Cardiac fibroblast (primary cell): ENCODE data around the gene HHAT.

Source experiments
- DNase-seq, 2 donors: peaks; one replicate each; pipeline versions ENCODE4 v3.0.0 to v3.0.0-alpha.2; 2010; ENCODE audit warnings: low read depth in 2 of 2
- H3K4me3 ChIP-seq, 2 donors: replicated peaks in 1 of 2; 1 replicate in 1 of 2; 2 replicates in 1 of 2; pipeline ENCODE4 v1.5.1; 2011; ENCODE audit warnings: low read depth in 2 of 2, low read length in 2 of 2, mild to moderate bottlenecking in 2 of 2, moderate library complexity in 1 of 2
- TF ChIP-seq, protein P1 (sequence below): IDR thresholded peaks from one replicate; pipeline ENCODE4 v1.5.1; 2011; ENCODE audit warnings: low read depth, mild to moderate bottlenecking, low read length, inconsistent platforms

HHAT gene

DNA sequence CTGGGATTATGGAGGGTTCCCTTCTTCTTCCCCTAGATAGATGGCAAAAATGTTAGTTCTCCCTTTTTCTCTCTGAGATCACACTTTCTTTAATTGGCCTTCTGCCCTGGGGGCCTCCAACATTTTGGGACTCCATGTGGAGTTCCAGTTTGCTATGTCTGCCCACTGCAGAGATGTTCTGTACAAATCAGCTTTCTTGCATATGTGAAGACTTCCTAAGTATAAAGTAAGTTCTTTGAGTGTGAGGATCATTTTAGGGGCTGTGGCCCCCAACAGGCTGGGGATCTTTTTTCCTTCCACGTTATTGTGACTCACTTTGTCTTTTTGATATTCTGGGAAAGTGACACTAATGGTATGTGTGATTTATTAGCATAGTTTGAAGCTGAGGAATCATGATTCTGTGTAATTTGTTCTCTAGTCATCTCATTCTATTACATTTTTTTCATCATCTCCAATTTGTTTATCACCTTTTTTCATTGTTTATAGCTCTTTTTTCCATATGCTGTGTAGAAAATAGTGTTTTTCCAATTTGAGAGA, 48.2 kb downstream of the HHAT start:
- no peak overlapping the region for H3K4me3 ChIP-seq
- TF ChIP-seq, protein P1, sequence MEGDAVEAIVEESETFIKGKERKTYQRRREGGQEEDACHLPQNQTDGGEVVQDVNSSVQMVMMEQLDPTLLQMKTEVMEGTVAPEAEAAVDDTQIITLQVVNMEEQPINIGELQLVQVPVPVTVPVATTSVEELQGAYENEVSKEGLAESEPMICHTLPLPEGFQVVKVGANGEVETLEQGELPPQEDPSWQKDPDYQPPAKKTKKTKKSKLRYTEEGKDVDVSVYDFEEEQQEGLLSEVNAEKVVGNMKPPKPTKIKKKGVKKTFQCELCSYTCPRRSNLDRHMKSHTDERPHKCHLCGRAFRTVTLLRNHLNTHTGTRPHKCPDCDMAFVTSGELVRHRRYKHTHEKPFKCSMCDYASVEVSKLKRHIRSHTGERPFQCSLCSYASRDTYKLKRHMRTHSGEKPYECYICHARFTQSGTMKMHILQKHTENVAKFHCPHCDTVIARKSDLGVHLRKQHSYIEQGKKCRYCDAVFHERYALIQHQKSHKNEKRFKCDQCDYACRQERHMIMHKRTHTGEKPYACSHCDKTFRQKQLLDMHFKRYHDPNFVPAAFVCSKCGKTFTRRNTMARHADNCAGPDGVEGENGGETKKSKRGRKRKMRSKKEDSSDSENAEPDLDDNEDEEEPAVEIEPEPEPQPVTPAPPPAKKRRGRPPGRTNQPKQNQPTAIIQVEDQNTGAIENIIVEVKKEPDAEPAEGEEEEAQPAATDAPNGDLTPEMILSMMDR: no peak
- no peak for DNase-seq

DNA sequence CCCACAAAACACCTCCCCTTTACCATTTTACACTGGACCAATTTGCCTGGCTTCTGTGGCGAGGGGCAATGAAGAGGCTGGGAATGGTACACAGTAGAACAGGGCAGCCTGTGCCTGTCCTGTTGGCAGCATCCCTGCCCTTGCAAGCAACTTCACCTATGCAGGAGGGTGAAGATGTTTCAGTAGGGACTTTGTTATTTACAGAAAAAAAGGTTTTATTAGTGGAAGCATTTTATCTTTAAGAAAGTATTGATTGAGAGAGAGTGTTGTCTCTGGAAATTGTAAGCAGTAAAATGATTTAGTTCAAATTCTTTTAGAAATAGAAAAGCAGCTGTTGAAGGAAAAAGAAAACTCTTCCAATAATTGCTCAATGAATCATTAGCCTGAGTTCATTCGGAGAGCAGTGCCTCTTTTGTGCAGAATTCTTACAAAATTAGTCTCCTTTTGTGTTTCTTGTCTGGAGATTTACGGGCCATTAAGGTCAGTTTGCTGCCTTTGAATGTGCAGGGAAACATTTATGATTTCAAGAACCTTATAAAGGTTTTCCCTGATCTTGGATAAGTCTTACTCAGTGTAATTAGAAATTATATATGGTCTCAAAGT, 49.1 kb downstream of the HHAT start:
- TF ChIP-seq, protein P1: no peak
- DNase-seq: peak in 1 of 2 donors; percentile 52
- no peak overlapping the region for H3K4me3 ChIP-seq

DNA sequence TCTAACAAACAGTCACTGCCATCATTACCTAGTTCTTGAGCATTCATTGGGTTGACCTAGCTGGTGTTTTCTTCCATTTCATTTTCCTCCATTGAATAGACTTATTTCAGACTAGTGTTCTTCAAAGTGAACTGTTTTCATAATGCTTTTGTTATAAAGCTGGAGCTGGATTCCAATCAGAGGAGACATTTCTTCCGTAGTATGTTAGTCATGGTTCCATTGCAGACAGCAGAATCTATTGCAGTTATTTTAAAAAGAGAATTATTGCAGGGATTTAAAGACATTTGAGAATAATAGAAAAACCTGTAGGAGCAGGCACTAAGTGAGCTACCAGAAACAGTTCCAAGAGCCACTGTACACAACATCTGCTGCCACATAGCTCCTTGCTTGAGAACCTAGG, 50.0 kb downstream of the HHAT start:
- H3K4me3 ChIP-seq: no peak overlapping the region
- DNase-seq: peak in 1 of 2 donors; percentile 36
- TF ChIP-seq, protein P1: no peak

- TF ChIP-seq, protein P1: no peak
- H3K4me3 ChIP-seq: no peak overlapping the region
- no peak for DNase-seq
These were observed 53.2 kb downstream of the HHAT start for GRCh38 chr1:210381934-210382333.

- TF ChIP-seq, protein P1: no peak
- H3K4me3 ChIP-seq: no peak overlapping the region
- peak in 1 of 2 donors; percentile 55 for DNase-seq
These were observed 55.9 kb downstream of the HHAT start for GRCh38 chr1:210384625-210385024.

DNA sequence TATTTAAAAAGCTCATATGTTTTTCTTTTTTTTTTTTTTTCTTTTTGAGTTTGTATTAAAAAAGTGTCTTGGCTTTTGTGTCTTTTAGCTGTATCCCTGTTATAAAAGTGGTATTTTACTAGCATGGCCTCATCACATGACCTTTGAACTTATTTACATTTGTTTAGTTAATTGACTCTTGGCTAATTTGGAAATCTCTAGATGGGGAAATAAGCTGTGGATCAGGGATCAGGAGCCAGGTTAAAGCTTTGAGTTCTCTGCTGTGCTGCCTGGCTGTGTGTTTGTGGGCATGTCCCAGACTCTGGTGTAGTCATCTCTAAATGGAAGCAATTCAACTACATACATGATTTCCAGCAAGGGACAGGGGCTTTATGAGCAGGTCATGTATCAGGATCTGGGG, 56.5 kb downstream of the HHAT start:
- DNase-seq: no peak
- TF ChIP-seq, protein P1: no peak
- H3K4me3 ChIP-seq: no peak overlapping the region

- TF ChIP-seq, protein P1: no peak
- DNase-seq: peak; percentile 34 to 62
- H3K4me3 ChIP-seq: no peak overlapping the region
These were observed 65.6 kb downstream of the HHAT start for GRCh38 chr1:210394281-210394821.
